Midbrain (tissue), 1 donor: ENCODE measurements around the gene TMCC2.
A peak's percentile ranks its signal among the peaks of the same experiment; 100 is the strongest.
"Not testable (repeated sequence)": the region's sequence is repeated elsewhere in the genome, so short reads cannot be mapped to it uniquely, and the experiment has no call there.

Experiments used
- DNase-seq: peaks from one replicate; lab custom pipeline; 2025; lab: John Stamatoyannopoulos, UW

TMCC2 gene

DNA sequence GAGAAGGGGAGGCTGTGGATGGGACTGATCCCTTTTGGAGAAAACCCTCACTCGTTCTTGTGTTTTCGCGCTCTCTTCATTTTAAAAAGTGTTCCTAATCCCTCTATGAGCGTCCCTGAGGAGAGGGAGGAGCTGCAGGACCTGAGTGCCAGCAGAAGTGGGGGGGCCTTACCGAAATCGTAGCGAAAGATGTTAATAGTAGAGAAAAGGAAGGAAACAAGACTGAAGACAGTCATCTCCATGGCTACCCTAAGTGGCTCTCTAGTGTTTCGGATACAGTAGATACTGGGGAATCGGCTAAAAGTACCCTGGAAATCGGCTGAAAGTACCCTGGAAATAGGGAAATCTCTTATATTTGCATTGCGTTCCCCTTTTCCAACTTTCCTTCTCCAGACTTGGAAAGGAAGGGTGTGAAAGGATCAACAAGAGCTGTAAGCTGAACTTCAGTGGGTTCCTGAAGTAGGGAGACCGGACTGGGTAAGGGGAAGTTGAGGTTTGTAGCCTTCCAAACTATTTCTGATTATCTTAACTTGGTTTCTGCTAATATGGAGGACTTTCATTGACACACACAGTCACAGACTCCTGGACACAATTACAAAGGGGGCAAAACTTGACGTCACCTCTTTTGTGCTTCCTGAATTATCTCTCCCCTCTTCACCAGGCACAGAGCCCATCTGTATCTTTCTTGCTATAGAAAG, 15.8 kb upstream of the TMCC2 start:
- no peak for DNase-seq

DNA sequence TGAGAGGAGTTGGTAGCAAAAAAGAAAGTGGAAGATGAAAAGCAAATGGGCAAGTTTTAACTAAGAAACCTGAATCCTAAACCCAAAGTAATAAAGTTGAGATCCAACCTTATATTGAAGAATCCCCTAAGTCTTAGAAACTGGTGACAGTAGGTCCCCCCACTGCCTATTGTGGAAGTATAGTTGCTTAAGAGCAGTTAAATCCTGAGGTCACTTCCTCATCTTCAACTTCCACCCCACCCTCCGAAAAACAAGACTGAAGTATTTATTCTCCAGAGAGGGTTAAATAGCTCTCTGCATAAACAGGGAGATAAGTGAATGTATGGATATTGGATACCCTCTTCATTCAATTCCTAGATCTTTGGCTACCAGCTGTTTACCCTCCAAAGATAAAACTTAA, 13.0 kb upstream of the TMCC2 start:
- no peak for DNase-seq

DNA sequence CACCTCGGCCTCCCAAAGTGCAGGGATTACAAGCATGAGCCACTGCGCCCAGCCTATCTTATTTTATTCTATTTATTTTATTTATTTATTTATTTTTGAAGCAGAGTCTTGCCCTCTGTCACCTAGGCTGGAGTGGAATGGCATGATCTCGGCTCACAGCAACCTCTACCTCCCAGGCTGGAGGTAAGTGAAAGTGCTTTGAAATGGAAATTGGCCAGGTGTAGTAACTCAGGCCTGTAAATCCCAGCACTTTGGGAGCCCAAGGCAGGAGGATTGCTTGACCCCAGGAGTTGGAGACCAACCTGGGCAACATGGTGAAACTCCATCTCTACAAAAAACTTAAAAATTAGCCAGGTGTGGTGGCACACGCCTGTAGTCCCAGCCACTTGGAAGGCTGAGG, 11.2 kb upstream of the TMCC2 start:
- DNase-seq: no peak

- no peak for DNase-seq
These were observed 10.3 kb upstream of the TMCC2 start for GRCh38 chr1:205217418-205217817.

GRCh38 chr1:205220421-205220820, 7.3 kb upstream of the TMCC2 start:
- DNase-seq: no peak

DNA sequence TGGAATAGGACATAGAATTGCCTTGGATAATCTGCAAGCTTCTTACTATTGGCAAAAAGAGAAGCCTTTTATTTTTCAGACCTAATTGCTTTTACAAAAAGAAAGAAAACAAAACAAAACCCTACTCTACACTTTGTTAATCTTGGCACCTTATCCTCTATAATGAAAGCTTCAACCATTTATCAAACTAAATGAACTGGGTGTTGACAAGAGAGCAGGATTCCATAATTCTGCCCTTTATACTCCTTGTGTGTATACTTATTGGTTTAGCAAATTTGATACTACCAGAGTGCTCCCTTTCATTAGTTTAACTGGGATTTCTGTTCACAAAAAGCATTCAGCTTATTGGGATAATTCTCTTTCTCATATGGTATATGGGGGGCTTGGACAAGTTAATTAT, 3.0 kb upstream of the TMCC2 start:
- no peak for DNase-seq

DNA sequence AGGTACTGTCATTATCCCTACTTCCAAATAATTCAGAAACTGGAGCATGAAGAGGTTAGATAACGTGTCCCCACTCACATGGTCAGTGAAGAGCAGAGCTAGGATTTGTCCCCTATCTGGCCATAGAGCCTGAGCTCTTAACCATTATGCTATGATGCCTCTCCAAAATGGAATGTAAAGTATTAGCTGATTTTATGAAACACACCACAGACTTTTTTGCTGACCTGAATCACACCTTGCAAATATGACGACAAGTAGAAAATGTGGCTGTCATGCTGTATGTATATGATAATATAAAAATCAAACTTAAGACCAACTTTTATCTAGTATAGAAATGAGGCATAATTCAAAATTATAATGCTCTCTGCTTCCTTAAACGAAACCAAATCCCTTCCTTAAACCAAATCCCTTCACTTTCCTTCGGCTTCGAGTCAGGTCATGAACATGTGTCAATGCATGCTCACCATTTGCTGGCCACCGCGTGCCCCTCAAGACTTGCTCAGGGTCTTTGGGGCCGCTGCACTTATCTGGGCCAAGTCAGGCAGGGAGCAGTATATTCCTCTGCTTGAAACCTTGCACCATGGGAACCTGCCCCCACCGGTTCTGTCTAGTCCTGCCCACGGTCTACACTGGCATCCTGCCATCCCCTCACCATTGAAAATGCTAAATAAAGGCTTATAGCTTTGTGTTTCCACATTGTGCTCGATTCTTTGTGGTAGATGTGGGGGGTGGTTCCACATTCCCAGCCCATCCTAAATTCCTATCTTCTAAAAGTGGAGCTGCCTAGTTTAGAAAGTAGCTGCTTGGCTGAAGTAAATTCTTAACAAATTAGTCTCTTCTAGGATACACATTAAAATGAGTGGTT, 1.6 kb upstream of the TMCC2 start:
- DNase-seq: no peak

- DNase-seq: no peak
These were observed 720 bp upstream of the TMCC2 start for GRCh38 chr1:205226868-205227583.

DNA sequence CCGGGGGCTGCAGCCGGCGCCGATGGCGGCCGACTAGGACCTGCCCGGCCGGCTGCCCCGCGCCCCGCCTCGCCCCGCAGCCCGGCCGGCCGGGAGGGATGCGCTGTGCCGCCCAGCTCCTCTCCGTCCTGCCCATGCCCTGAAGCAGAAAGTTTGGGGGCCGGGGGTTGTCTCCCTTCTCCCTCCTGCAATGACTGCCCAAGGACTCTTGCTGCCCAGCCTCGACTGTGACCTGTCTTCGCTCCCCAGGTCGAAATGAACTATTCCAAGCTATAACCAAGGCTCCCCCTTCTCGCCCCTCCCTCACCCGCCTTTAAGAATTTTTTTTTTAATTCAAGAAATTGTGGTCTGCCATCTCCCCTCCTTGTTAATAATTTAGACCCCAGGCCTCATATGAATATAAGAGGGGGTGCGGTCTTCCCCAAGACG, 361 bp downstream of the TMCC2 start:
- DNase-seq: no peak

DNA sequence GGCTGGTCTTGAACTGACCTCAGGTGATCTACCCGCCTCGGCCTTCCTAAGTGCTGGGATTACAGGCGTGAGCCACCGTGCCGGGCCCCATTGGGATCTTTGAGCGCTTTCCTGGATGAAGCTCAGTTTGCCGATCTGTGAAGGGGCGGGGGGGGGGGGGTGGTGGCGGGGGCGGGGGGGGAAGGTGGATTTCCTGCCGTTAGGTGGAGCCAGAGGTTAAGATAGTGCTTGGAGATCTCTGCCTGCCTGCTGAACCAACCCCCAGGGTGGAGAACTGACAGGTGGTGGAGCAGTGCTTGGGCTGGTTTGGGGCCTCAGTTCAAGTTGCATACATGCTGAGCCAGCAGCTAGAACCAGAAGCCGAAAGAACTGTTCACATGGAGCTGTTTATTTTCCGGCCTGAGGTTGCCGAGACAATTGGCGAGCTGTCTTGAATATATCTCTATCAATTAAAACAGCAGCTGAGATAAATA, 1.7 kb downstream of the TMCC2 start:
- DNase-seq: peak; percentile 81

DNA sequence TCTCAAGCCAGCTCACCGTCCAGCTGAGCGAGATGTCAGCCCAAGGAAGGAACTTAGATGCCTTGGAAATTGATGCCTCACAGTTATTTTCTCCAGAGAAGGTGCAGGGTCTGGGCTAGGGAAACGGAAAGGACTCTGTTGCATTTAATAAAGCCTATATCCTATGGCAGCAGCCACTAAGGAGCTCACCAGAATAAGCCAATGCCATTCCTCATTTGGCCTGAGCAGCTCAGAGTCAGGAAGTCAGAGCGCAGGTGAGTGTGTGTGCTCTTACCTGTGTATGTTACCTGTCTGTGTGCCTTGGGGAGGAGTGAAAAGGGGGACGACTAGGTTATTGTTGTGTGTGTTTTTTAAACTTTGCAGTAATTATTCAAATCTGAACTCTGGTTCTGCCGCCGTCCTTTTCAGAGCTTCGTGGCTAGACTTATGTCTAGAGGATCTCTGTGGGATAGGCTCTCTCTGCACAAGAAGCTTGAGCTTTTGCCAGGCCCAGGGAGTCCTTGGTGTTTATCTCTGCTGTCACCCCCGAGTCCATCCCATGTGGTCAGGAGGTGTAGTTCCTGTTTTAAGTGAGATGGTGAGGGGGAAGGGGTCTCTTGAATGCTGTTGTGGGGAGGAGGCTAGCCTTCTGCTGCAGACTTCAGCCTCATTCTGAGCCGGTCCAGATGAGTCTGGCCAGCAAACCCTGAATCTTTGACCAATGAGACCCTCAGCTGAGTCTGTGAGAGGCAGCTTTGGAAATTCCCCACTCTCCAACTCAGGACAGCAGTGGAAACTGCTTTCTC, 2.4 kb downstream of the TMCC2 start:
- no peak for DNase-seq

DNA sequence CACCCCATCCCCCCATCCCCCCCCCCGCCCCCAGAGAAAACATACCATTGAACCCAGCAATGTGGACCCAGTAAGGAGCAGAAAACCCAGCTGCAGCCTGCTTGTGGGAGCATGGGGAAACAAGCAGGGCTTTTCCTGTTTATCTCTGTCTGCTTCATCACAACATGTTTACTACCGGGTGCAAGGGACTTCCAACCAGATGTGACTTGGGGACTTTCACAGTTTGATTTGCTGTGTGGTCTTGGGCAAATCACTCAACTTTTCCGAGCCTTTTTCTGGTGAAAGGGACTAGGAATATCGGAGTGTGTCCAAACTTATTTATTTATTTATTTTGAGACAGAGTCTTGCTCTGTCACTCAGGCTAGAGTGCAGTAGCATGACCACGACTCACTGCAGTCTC, 3.2 kb downstream of the TMCC2 start:
- DNase-seq: no peak

GRCh38 chr1:205232127-205232820, 4.5 kb downstream of the TMCC2 start:
- DNase-seq: no peak

- DNase-seq: no peak
These were observed 5.2 kb downstream of the TMCC2 start for GRCh38 chr1:205232945-205233397.

- DNase-seq: not testable (repeated sequence)
These were observed 6.2 kb downstream of the TMCC2 start for GRCh38 chr1:205233986-205234385.

DNA sequence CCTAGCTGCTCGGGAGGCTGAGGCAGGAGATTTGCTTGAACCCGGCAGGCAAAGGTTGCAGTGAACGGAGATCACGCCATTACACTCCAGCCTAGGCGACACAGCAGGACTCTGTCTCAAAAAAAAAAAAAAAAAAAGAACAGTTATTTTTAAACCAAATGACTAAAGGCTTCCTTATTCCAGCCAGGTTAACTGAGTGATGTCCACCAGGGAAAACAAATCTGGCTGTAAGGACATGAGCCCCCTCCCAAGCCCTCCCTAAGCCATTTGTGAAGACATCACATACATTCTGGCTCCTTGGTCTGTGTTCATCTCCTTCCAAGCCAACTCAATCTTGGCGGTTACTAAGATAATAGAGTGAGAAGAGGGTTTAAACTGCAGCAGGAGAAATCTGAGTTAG, 8.2 kb downstream of the TMCC2 start:
- DNase-seq: no peak

GRCh38 chr1:205236526-205236925, 8.8 kb downstream of the TMCC2 start:
- DNase-seq: no peak

DNA sequence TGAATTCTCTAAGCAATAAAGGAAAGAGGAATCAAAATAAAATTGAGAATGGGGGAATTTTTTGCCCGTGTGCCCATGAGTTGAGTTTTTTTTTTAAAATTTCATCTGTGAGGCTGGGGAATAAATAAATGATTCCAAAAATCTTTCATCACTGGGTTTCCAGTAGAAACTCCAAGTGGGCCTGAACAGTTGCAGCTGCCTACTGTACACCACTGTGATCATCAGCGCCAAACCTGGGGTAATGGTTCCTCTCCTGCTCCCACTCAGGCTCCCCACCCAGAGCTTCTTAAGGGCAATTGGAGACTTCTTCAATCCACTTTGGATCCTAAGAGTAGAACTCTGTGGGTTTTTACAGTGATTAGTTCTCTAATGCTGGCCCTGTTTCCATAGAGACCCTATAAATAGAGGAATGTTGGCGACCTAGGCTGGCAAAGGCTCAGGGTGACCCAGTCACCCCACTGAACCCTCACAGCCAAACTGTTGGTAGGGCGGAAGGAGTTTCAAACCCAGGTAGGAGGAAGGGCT, 9.3 kb downstream of the TMCC2 start:
- no peak for DNase-seq

GRCh38 chr1:205237526-205238484, 10.1 kb downstream of the TMCC2 start:
- no peak for DNase-seq

DNA sequence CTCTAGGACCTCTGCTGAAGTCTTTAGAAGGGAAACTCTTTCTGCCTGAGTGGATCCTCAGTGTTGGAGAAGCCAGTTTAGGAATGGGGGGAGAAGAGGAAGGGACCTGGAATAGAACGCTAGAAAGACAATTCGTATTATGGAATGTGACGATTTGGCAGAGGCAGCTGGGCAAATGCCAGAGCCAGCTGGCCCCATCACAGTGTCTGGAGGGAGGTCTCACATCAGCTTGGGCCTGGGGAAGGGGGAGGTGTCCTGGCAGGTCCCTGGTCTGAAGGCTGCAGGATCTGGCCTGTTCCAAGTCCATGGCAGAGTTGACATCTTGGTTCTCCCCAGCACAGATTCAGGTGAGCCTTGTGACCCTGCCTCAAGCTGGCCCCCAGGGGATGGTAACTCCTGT, 11.3 kb downstream of the TMCC2 start:
- DNase-seq: no peak
